Daoy (cell line): ENCODE data around the gene GAS2L2. TPM values are rescaled to one million over a fixed set of nuclear protein-coding genes. Genes with fewer than 3 reads are reported as not detected.
A peak's percentile ranks its signal among the peaks of the same experiment; 100 is the strongest.

Experiments
- DNase-seq: peaks from one replicate; pipeline ENCODE4 v3.0.0-alpha.2; 2015; ENCODE audit warnings: low read depth
- total RNA-seq: library from RNA; depleted of rRNA; stranded (reverse); fragments of >200 nt; shearing (Covaris generic); gene quantifications from 2 replicates; pipeline ENCODE4 v1.2.3, GENCODE V29; 2014

The GAS2L2 gene
- total RNA-seq, 1 experiment from 2014 or later: not detected

GRCh38 chr17:35747540-35748017 lies 5.5 kb downstream of the GAS2L2 start:
- peak; percentile 83 for DNase-seq

GRCh38 chr17:35745749-35746320 lies 7.2 kb downstream of the GAS2L2 start:
- no peak for DNase-seq

GRCh38 chr17:35745246-35745645 lies 7.8 kb downstream of the GAS2L2 start:
- DNase-seq: no peak

GRCh38 chr17:35744830-35745229 lies 8.2 kb downstream of the GAS2L2 start:
- no peak for DNase-seq

- peak; percentile 57 for DNase-seq
These were observed 9.3 kb downstream of the GAS2L2 start for GRCh38 chr17:35743626-35744328.

GRCh38 chr17:35742896-35743477 lies 10.1 kb downstream of the GAS2L2 start:
- no peak for DNase-seq

- no peak for DNase-seq
These were observed 10.5 kb downstream of the GAS2L2 start for GRCh38 chr17:35742496-35742895.

- DNase-seq: no peak
These were observed 11.8 kb downstream of the GAS2L2 start for GRCh38 chr17:35740997-35741931.

- no peak for DNase-seq
These were observed 12.8 kb downstream of the GAS2L2 start for GRCh38 chr17:35740216-35740615.

GRCh38 chr17:35738519-35739133 lies 14.4 kb downstream of the GAS2L2 start:
- DNase-seq: no peak

GRCh38 chr17:35736236-35736635 lies 16.8 kb downstream of the GAS2L2 start:
- no peak for DNase-seq

- DNase-seq: no peak
These were observed 17.8 kb downstream of the GAS2L2 start for GRCh38 chr17:35735036-35735805.

GRCh38 chr17:35734396-35734795 lies 18.6 kb downstream of the GAS2L2 start:
- no peak for DNase-seq

- DNase-seq: no peak
These were observed 19.7 kb downstream of the GAS2L2 start for GRCh38 chr17:35733366-35733765.

- DNase-seq: no peak
These were observed 20.3 kb downstream of the GAS2L2 start for GRCh38 chr17:35732806-35733136.

GRCh38 chr17:35731917-35732805 lies 20.9 kb downstream of the GAS2L2 start:
- no peak for DNase-seq

GRCh38 chr17:35731239-35731916 lies 21.7 kb downstream of the GAS2L2 start, which contains the start of gene RASL10B:
RASL10B (plus strand) TSS chr17:35731639; CDS start chr17:35735185, 3,546 bp downstream.
- peak; percentile 68 for DNase-seq

GRCh38 chr17:35730400-35731005 lies 22.5 kb downstream of the GAS2L2 start:
- DNase-seq: no peak

- no peak for DNase-seq
These were observed 23.6 kb downstream of the GAS2L2 start for GRCh38 chr17:35729405-35729833.
